ENCODE measurements around the gene FCN1.

FCN1 gene

DNA sequence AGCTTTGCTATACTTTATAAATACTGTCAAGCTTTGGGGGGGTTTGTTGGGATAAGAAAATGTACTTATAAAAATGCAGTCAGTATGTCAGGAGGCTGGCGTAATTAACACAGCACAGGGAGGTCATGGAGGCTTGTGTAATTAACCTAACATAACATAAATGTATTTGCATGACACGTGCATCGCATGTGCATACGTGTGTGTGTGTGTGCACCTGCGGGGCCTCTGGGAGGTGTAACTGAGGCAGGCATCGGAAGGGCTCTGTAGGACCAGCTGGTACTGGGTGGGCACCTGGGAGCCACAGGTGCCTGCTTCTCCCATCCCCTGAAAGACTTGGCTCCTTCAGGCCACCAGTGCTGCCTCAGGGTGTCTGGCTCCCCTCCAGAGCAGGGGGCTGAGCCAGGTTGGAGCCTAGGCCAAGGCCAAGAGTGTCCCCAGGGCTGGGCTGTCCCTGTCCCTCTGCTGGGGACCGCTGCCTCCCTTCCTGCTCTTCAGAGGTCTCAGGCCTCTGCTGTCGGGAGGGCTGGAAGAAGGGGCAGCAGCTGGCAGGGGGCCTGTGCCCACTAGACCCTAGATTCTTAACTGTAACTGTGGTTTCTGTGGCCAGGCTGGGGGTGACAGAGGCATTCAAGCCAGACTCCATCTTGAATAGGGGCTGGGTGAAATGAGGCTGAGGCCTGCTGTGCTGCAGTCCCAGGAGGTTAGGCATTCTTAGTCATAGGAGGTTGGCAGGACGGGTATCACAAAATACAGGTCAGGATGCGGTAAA lies 28.1 kb downstream of the FCN1 start:
- no peak for DNase-seq

DNA sequence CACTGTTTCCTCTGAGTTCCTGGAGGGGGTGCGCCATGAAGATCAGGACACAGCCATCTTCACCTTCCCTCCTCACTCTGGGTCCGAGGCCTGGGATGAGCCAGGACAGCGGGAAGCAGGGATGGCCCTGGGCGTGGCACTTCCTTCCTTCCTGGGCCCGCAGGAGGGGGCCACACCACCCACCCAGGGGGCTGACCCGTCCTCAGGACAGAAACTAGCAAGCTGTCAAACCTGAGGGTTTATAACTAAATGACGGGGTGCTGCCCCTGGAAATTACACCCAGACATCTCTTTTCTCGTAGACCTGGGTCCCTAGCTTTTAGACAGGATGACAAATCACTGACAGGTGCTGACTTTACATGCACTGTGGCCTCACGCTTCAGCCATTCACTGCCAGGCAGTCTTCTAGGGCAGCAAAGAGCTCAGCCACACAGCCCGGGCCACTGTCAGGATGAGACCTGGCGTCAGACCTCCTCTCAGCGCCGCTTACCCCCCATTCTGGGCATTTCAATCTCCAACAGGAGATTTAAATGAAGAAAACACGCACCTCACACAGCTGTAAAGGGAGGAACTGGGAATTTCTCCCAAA lies 29.0 kb downstream of the FCN1 start:
- no peak for DNase-seq

DNA sequence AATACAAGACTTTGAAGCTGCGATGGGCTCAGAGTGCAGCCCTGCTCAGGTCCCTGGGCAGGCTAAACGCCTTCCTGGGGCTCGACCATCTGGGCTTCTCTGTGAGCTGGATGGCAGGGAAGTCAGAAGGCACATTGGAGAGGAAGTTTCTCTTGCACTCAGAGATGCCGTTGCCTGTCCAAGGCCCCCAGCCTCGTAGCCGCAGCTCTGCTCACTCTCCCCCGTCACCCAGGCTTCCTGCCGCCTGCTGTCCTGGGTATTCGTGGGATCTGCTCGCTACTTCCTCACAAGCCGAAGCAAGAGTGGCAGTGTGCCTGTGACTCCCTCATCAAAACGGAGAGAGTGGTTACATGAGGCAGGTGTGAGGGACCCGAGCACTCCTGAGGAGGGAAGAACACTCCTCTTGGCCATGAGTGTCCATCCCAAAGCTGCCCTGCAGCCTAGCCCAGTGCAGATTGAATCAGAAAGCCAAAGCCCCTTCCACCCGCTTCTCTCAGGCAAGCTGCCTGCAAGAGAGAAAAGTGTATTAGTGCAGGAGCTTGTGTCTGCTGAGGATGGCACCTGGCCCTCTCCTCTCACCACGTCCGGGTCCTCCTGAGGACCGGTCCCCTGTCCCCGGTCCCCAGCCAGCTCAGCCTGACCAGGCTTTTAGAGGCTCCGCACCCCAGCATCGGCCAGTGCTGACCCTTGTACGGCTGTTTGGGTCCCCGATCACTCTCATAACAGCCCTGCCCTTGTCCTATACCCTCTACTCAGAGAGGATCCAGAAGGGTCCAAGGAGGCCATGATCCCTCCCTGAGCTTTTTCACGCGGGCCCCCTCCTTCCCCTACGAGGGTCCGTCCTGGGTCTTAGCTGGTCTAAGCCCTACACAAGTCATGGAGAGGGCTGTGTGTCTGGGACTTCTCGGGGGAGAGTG lies 29.8 kb downstream of the FCN1 start:
- no peak for DNase-seq

DNA sequence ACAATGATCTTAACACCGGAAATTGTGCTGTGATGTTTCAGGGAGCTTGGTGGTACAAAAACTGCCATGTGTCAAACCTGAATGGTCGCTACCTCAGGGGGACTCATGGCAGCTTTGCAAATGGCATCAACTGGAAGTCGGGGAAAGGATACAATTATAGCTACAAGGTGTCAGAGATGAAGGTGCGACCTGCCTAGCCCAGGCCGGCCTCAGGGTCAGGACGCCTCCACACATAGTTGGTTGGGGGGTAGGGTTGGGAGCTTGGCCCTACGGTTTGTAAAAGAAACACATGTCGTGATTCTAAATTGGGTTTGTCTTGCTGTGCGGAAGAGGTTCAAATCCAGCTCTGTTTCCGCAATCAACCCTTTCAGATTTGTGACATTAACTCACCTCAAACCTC lies 30.5 kb downstream of the FCN1 start:
- DNase-seq = no peak

DNA sequence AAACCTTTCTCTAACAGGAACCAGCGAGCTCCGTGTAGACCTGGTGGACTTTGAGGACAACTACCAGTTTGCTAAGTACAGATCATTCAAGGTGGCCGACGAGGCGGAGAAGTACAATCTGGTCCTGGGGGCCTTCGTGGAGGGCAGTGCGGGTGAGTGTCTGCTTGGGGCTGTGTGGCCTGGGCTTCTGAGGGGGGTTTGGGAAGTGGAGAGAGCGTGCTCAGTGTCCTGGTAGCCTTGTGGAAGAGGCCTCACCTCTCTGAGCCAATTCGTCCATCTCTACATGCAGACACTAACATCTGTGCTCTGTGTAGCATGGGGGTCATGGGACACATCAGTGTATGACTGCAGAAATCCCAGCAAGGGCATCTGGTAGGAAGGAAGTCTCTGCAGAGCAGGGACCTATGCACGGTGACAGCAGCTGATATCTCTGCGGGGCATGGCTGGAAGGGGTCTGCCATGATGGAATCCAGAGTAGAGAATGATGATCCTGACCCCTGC lies 31.2 kb downstream of the FCN1 start:
- DNase-seq = no peak

DNA sequence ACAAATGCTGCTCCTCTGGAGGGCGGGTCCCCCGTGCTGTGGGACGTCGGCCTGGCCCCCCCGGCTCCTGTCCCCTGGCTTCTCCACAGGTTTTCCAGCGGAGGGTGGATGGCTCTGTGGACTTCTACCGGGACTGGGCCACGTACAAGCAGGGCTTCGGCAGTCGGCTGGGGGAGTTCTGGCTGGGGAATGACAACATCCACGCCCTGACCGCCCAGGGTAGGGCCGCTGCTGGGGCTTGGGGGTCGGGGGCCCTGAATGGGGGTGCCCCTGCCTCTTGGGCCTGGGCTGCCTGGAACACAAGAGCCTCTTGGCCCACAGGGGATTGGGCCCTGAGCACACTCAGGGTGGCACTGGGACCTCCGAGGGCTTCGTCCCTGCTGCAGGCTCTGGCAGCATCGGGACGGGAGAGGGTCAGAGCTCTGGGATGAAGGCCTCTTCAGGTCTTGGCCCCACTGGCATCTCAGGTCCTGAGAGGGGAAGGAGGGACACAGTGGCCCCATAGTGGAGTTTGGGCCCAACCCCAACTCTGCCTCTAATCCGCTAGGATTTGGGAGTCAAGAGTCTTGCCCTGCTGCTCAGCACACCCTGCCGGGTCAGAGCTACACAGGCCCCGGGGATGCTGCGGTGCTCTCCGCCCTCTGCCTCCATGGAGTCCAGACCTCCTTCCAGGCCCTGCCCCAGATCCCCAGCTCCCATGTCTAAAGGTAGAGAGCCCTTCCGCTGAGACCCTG lies 31.9 kb downstream of the FCN1 start:
- no peak for DNase-seq

DNA sequence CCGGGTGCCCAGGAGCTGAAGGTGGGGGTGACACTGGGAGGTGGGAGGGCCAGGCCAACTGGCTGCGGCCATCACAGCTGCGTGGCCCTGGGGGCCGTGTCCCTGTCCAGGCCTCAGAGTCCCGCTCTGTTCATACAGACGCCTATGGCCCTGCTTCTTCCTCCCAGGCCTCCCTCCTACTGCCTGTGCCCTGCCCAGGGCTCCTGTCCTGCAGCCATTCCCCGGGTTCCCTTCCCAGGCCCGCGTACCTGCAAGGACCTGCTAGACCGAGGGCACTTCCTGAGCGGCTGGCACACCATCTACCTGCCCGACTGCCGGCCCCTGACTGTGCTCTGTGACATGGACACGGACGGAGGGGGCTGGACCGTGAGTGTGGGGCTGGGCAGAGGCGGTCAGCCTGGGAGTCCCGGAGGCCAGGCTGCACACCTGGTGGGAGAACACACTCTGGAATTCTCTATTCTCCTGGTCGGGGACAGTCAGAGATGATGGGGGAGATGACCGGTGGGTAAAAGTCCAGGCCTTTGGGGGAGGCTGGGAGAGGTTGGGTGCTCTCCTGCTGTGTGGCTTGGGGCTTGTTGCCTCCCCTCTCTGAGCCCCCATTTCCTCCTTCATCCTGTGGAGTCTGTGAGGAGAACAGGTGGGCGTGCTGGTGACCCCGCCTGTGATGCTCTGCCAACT lies 32.6 kb downstream of the FCN1 start:
- DNase-seq = no peak

DNA sequence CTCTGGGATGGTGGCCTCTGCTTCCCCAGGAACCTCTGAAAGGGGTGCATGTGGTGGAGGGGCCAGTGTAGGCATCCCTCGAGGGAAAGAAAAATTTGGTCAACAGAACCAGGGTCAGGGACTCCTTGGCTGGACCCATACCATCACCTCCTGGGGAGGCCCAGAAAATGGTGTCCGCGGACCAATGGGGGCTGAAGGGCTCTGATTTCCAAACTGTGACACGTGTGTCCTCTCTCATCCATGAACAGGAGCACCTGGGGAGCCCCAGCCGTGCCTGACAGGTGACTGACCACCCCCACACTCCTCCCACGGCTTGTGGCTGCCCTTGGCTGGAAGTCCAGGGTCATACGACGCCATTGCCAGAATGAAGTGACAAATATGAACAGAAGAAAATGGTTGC lies 33.2 kb downstream of the FCN1 start:
- DNase-seq = no peak

DNA sequence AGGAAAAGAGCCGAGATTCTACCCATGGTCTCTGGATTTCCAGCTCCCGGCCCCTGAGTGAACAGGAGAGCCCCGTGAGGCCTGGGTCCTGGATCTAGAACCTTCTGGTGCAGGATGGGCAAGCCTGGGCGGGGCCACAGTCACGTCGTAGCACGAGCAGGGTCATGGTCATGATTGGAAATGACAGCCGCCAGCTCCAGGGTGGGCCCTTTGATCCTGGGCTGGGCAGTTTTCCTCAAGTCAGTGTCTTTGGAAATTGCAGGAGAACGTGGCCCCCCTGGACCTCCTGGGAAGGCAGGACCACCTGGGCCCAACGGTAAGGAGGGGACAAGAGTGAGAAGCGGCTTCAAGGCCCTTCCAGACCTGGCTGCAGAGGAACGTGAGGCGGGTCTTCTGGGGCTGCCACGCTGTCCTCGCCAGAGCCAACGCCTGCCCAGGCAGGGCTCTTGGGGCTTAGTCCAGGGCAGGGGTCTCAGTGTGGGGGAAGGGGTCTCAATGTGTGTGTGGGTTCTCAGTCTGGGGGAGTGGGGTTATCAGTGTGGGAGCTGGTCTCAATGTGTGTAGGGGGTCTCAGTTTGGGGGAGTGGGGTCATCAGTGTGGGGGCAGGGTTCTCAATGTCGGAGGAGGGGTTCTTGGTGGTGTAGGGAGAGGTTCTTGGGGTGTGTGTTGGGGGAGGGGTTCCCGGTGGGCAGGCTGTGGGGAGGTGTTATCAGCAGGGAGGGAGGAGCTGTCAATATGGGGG lies 34.5 kb downstream of the FCN1 start:
- DNase-seq = no peak

DNA sequence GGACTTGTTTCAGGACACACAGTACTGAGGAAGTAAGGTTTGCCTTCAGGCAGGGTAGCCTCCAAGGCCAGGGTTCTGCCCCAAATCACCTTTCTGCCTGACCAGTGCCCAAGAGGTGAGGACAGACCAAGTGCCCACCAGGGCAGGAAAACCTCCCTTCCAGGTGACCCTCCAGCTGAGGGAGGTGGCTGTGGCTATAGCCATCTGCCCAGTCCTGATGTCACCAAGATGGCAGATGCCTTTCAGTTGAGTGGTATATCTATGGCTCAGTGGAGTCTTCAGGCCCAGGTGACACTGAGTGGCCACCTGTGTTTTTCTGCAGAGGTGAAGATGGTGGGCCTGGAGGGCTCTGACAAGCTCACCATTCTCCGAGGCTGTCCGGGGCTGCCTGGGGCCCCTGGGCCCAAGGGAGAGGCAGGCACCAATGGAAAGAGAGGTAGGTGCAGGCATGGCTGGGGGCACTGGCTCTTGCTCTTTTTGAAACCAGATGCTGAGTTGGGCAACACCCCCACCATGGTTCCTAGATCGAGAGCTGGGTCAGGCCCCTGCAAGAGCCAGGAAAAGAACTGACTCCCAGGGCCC lies 35.4 kb downstream of the FCN1 start:
- no peak for DNase-seq

DNA sequence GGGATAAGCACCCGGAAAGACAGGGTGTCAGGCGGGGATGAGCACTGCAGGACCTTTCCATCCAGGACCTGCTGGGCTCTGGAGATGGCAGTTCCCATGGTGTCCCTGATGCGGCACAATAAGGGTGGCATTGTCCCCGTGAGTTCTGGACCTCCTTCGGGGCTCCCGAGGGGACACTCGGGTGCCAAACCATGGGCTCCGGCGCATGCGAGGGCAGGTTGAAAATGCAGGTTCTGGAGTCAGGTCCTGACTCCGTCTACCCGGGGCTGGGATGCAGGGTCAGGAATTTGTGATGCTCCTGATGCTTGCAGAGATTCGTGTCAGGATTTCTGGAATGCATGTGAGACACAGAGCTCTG lies 36.4 kb downstream of the FCN1 start:
- no peak for DNase-seq

DNA sequence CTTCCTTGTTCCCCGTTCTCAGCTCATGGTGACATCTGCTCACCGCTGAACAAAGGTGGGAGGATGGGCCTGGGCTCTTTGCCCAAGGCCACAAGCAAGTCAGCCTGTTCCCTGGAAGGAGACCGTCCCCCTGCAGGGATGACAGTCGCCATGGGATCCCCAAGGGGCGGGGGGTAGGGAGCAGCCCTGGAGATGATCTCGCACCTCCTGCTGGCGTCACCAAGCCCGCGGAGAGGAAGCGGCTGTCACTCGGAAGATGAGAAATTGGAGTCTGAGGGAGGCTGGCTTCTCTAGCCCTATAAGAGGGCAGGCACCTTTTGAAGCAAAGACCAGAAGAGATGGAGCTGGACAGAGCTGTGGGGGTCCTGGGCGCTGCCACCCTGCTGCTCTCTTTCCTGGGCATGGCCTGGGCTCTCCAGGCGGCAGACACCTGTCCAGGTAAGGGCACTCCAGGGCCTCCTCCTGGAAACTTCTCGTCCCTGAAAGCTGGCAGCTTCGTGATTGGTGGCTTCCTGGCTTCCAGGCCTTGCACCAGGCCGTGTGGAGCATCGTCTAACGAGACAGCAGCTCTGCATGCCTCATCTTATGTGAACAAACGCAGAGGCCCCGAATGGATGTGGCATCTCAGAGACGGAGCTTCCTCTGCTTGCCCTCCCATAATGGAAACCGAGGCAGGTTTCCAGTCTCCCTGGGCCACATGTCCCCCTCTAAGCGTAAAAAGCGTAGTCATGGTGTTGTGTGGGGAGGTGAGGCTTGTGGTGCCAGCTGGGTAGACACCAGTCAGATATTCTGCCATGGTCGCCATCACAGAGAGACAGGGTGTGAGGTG lies 37.0 kb downstream of the FCN1 start, which contains the start of gene FCN2:
Gene FCN2 (plus strand): TSS at position 327 of the 829 bp plus-strand sequence. CDS start 12 bp downstream, at position 339.
- DNase-seq = no peak

DNA sequence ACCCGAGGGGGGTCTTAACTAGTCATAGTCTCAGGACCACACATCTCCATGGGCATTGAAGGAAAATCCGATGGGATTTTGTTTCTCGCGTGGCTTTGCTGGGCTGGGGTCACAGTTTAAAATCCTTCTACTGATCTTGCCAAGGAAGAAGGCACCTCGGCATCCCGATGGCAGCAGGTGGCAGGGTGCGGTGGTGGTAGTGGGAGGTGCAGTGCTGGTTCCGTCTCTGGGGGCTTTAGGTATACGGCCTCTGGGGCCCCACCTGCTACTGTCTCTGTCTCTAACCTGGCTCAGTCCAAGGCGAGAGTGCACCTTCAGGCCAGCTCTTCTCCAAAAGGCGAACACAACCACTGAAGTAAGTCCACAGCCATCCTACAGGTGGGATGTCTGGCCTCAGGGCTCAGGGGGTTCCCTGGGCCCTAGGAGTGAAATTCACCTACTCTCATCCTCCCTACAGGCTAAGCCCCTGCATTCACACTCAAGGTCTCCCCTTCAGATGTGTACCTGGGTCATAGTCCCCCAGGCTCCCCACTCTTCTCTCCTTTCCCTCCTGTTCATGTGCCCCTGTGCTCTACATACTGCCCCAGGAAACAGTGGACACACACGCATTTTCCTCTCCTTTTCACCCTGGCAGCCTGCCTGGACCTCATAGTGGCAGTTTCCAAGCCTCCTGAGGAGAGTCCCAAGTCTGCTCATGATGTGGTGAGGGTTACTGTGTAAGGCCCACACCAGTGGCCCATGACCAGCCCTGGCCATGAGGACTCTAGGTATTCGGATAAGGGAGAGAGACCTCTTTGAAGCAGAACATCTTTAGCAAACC lies 37.8 kb downstream of the FCN1 start:
- no peak for DNase-seq

DNA sequence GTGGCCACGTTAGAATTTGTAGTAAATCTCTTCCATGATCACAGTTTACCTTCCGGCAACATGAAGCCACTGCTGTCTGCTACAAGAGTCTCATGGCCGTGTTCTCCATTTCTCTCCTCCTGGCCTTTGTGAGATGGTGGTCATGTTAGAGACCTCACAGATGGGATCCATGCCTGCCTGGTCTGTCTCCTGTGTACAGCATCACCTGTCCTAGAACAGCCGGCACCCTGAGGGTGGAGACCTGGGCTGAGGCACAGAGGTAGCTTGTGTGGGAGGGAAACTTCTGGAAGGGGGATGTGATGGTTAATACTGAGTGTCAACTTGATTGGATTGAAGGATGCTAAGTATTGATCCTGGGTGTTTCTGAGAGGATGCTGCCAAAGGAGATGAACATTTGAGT lies 40.2 kb downstream of the FCN1 start:
- no peak for DNase-seq

DNA sequence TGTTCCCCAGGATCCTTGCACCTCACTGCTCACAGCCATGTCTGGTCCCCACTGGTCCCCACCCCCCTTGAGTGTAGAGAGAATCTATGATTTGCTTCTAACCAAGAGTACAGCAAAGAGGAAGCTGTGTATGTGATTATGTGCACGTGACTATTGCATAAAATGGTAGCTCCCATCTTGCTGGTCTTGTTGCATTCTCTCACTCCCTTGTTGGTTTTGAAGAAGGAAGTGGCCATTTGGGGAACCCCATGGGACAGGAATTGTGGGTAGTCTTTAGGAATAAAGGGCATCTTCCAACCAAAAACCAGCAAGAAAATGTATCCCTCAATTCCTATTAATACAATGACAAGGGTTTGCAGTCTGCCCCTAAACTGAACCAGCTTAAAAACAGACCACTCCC lies 42.3 kb downstream of the FCN1 start:
- no peak for DNase-seq

DNA sequence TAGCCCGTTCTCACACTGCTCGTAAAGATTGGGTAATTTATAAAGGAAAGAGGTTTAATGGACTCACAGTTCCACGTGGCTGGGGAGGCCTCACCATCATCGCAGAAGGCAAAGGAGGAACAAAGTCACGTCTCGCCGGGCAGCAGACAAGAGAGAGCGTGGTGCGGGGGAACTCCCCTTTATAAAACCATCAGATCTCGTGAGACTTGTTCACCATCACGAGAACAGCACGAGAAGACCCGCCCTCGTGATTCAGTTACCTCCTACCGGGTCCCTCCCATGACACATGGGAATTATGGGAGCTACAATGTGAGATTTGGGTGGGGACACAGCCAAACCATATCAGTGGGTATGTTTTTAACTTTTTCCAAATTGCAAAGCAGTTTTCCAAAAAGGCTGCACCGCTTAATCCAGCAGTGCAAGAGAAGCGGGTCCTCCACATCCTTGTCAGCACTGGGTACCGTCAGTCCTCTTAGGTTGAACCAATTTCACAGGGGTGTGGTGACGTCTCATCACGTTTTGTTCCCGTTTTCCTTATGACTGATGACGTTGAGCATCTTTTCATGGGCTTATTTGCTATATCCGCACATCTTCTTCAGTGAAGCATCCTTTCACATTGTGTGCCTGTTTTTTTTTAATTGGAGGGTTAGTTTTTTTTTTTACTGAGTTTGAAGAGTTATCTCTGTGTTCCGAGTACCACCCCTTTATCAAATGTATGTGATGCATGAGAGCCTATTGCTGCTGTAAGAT lies 45.1 kb downstream of the FCN1 start:
- no peak for DNase-seq

DNA sequence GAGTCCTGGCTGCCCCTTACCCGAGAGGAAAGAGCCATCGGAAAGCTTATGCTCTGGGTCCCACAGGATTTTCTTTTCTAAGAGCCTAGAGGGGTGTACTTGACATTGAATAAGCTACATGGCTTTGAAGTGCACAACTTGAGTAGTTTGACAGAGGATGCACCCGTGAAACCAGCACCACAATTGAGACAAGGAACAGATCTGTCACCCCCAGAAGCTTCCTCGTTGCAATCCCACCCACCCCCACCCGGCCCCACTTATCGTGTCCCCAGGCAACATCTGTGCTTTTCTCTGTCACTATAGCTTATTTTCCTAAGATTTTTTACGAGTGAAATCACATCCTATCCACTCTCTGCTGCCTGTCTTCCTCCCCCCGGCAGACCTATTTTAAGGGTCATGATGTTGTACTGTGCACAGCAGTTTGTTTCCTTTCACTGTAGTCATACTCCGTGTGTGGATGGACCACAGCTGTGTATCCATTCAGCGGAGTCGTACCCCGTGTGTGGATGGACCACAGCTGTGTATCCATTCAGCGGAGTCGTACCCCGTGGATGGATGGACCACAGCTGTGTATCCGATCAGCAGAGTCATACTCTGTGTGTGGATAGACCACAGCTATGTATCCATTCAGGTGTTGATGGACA lies 45.9 kb downstream of the FCN1 start:
- DNase-seq = no peak

All from eye (tissue), 1 donor.